ENCODE measurements around the gene TPD52L1.

Gene TPD52L1

DNA sequence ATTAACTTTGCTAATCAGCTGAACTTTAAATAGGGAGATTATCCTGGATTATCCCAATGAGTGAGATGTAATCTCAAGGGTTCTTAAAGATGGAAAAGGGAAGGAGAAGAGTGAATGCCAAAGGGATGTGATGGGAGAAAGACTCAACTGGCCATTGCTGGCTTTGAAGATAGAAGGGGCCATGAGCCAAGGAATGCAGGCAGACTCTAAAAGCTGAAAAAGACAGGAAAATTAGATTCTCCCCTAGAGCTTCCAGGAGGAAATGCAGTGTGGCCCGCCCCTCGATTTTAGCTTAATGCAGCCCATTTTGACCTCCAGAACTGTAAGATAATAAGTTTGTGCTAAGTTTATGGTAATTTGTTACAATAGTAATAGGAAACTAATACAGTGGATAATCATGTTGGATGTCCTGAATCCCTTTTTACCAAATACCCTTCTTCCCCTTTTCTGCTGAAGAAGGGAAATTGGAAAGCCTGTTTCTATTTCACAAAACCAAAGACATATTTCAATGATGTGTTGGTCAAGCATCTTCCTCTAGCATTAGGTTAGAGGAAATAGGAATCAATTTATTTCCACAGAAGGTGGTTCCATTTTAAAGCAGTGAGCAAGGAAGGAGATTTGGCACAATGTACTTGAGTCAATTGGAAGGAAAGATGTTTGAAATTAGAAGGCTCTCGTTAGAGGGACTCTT lies 151.5 kb downstream of the TPD52L1 start:
- DNase-seq (ENCODE audit: low read depth) = no peak

DNA sequence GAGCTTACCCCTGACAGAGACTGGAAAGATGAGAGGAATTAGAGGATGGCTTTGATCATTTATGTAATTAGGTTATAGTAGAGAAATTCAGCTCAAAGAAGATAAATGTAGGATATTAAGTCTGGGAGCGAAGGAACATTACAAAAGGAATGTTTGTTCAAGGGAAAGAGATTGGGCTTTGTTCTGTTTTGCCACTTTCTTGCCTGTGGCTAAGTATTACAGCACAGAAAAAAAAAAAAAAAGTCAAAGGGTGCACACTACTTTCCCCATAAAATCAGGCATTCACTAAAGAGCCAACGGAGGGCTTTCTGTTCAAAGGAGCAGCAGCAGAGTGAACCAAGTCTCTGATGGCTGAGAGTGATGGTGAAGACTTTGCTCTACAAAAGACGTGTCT lies 153.2 kb downstream of the TPD52L1 start:
- no peak for DNase-seq (ENCODE audit: low read depth)

GRCh38 chr6:125307150-125307838 lies 153.7 kb downstream of the TPD52L1 start:
- DNase-seq (ENCODE audit: low read depth) = no peak

GRCh38 chr6:125307964-125308615 lies 154.5 kb downstream of the TPD52L1 start:
- no peak for DNase-seq (ENCODE audit: low read depth)

GRCh38 chr6:125310994-125311649 lies 157.5 kb downstream of the TPD52L1 start:
- DNase-seq (ENCODE audit: low read depth) = no peak

DNA sequence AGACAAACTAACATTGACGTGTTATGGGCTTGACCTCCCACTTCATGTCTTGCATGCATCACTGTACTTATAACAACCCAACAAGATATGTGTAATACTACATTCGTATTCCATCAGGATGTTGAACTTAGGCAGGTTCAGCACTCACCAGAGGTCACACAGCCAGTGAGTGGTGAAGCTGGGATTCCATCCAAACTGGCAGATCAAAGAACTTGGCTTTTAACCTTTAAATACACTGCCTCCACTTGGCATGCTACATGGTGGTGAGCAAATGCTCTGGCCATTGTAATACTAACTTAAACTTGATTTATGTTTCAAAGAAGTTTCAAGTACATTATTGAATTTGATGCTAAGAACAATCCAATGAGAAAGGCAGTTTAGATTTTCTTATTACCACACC lies 158.9 kb downstream of the TPD52L1 start:
- no peak for DNase-seq (ENCODE audit: low read depth)

- DNase-seq (ENCODE audit: low read depth) = no peak
Measured at GRCh38 chr6:125312950-125313349, 159.4 kb downstream of the TPD52L1 start.

All from stimulated activated CD8-positive, alpha-beta memory T cell treated with anti-CD3 and anti-CD28 coated beads, Interleukin-12 subunit alpha, Interleukin-12 subunit beta, amount 100 ng/mL, for 1 hour (primary cell).